GM12872 (cell line): ENCODE measurements around the gene PSMD4.

ENCODE experiments used
- CTCF ChIP-seq: IDR thresholded peaks from 3 replicates; pipeline ENCODE4 v1.5.1; 2011; ENCODE audit warnings: low read depth, mild to moderate bottlenecking, low read length, moderate library complexity; ENCODE audit not compliant: insufficient read depth

Gene PSMD4

GRCh38 chr1:151254217-151255213 is at the start of gene PSMD4:
PSMD4 (plus strand) TSS chr1:151254734; CDS start chr1:151254783, 49 bp downstream.
- no peak for TF ChIP-seq CTCF

- no peak for TF ChIP-seq CTCF
Observed at GRCh38 chr1:151210830-151211229, 43.7 kb upstream of the PSMD4 start.

- TF ChIP-seq CTCF = no peak
Observed at GRCh38 chr1:151211972-151212705, 42.4 kb upstream of the PSMD4 start.

GRCh38 chr1:151213560-151213959 is 41.0 kb upstream of the PSMD4 start:
- no peak for TF ChIP-seq CTCF

DNA sequence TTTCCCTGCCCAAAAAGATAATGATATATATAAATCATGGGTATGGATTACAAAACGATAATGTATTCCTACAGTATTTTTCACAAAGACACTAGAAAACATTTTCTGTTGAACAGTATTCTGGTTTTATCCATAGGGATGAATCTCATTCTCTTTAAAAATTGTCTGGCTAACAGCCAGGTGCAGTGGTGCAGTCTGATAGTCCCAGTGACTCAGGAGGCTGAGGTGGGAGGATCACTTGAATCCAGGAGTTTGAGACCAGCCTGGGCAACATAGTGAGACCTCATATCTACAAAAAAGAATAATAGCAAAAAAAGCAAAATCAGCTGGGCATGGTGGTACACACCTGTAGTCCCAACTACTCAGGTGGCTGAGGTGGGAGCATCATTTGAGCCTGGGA is 32.9 kb upstream of the PSMD4 start:
- TF ChIP-seq CTCF = no peak

DNA sequence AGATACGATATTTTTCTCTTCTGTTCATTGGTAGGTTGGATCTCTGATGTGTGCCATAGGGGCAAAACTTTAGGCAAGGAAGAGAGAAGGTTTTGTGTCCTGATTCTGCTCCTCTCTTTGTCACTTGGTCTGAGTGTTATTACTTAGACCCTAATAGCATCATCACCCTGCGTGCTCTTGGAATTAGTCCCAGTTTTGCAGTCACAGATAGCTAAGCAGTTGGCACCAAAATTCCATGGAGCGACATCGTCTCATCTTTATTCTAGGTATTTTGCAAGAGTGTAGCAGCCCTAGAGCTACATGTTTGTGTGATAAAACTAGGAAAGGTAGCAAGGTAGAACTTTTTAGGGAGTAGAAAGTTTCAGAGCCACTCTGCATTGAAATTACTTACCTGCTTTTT is 32.4 kb upstream of the PSMD4 start:
- no peak for TF ChIP-seq CTCF

- TF ChIP-seq CTCF = no peak
Observed at GRCh38 chr1:151235235-151235634, 19.3 kb upstream of the PSMD4 start.
